ENCODE data around the gene TRIP13.

The TRIP13 gene

DNA sequence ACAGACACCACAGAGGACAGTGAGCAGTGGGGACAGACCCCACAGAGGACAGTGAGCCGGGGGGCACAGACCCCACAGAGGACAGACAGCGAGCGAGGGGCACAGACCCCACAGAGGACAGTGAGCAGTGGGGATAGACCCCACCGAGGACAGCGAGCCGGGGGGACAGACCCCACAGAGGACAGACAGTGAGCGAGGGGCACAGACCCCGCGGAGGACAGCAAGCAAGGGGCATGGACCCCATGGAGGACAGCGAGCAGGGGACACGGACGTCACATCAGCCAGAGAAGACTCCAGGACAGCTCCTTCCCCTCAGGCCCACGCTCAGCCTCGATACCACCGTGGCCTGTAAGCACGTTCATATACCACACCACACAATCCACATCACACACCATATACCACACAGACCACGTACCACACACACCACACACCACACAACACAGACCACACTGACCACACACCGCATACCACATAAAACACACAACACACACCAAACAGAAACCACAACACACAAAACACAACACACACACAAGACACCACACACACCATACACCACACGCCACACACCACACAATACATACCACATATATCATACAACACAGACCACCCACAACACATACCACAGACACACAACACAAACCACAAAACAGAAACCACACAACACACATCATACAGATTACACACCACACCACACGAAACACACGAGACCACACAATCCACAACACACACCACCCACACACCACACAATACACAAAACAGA lies 36.7 kb upstream of the TRIP13 start:
- TF ChIP-seq, protein P1, sequence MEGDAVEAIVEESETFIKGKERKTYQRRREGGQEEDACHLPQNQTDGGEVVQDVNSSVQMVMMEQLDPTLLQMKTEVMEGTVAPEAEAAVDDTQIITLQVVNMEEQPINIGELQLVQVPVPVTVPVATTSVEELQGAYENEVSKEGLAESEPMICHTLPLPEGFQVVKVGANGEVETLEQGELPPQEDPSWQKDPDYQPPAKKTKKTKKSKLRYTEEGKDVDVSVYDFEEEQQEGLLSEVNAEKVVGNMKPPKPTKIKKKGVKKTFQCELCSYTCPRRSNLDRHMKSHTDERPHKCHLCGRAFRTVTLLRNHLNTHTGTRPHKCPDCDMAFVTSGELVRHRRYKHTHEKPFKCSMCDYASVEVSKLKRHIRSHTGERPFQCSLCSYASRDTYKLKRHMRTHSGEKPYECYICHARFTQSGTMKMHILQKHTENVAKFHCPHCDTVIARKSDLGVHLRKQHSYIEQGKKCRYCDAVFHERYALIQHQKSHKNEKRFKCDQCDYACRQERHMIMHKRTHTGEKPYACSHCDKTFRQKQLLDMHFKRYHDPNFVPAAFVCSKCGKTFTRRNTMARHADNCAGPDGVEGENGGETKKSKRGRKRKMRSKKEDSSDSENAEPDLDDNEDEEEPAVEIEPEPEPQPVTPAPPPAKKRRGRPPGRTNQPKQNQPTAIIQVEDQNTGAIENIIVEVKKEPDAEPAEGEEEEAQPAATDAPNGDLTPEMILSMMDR (IDR thresholded peaks at IDR 0.05; ENCODE audit: insufficient read depth, low read length, poor library complexity, severe bottlenecking), result no peak

DNA sequence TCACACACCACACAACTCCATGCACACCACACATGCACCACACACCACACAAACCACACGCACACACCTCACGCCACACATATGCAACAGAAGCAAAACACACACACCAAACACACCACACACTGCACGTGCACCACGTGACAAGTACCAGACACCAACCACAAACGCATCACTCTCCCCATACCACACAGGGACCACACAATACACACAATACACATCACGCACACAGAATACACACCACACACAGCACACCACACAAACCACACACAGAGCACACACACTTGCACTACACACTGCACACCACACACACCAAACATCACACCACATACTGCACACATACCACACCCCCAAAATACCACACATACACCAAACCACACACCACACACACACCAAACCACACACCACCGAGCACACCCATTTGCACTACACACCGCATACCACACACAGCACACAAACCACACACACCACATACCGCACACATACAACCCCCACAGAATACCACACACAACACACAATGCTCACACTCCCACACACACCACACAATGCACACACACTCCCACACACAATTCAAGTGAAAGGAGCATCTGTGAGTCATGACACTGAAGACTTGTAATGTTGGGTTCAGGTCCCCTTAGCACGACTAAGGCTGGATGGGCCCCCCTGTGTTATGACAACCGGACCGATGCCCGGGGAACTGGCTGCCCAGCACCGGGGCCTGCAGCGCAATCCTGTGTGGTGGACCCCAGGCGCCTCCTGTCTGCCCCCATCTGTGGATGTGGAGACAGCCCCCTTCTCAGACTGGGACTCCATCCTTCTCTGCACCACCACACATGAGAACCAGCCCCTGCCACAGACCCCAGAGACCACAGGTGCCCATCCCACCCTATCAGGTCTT lies 35.9 kb upstream of the TRIP13 start:
- TF ChIP-seq, protein P1 (IDR thresholded peaks at IDR 0.05; ENCODE audit: insufficient read depth, low read length, poor library complexity, severe bottlenecking), result no peak
- H3K27me3 ChIP-seq (replicated peaks; ENCODE audit: control insufficient read depth, insufficient read depth, low read length), result no peaks in the 10 kb centered on the region
- no peak overlapping the region for H3K4me3 ChIP-seq (replicated peaks; ENCODE audit: low read depth, low read length)
- no peak for DNase-seq (ENCODE audit: extremely low read depth, insufficient read length)
- H3K36me3 ChIP-seq (ENCODE audit: control insufficient read depth, insufficient read depth, low read length), result peaks cover 3% of the 10 kb centered on the region

More for the DNA sequence above, 36.7 kb upstream of the TRIP13 start:
- no peak for DNase-seq (ENCODE audit: extremely low read depth, insufficient read length)
- no peak overlapping the region for H3K4me3 ChIP-seq (replicated peaks; ENCODE audit: low read depth, low read length)
- H3K36me3 ChIP-seq (ENCODE audit: control insufficient read depth, insufficient read depth, low read length), result peaks cover 1% of the 10 kb centered on the region; the same call in 1 of the 2 replicates
- H3K27me3 ChIP-seq (replicated peaks; ENCODE audit: control insufficient read depth, insufficient read depth, low read length), result no peaks in the 10 kb centered on the region

DNA sequence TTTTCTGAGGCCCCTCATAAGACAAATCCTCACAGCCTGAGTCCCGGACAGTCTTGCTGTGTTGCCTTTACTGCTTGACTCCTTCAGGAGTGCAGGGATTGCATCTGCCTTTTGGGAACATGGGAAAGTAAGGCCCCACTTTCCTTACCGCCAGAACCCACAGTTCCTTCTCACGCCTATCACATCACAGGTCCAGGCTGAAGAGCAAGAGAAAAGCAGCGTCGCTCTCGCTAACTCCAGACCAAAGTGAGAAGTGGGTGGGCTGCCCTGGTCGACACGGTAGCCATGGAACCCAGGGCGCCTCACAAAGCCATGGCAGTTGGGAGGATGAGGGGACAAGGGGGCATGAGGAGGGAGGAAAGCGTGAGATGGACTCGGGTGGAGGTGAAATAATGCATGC lies 34.0 kb upstream of the TRIP13 start:
- TF ChIP-seq, protein P1 (IDR thresholded peaks at IDR 0.05; ENCODE audit: insufficient read depth, low read length, poor library complexity, severe bottlenecking), result no peak
- Histone ChIP-seq H3K36me3 (ENCODE audit: control insufficient read depth, insufficient read depth, low read length) (peaks cover 12% of the 10 kb centered on the region), H3K27me3 (replicated peaks; ENCODE audit: control insufficient read depth, insufficient read depth, low read length) (no peaks in the 10 kb centered on the region), H3K4me3 (replicated peaks; ENCODE audit: low read depth, low read length) (no peak overlapping the region)
- DNase-seq (ENCODE audit: extremely low read depth, insufficient read length), result no peak

DNA sequence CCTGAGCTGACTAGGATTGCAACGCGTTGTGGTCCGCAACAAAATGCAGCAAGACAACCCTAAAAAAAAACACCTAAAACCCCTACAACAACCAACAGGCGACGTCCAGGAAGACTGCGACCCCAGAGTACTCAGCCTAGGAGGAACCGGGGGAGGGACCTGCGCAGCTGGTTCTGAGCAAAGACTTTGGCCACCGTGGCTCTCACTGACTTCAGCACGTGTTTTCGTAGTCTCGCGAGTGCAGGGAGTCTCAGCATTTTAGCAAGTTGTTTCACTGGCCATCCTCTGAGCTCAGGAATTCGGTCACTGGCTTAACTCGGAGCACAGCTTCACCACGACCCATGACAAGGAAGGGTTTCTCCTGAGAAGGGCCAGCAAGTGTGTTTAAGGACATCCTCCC lies 33.3 kb upstream of the TRIP13 start:
- TF ChIP-seq, protein P1 (IDR thresholded peaks at IDR 0.05; ENCODE audit: insufficient read depth, low read length, poor library complexity, severe bottlenecking), result no peak
- no peak for DNase-seq (ENCODE audit: extremely low read depth, insufficient read length)
- Histone ChIP-seq H3K27me3 (replicated peaks; ENCODE audit: control insufficient read depth, insufficient read depth, low read length) (no peaks in the 10 kb centered on the region), H3K4me3 (replicated peaks; ENCODE audit: low read depth, low read length) (no peak overlapping the region), H3K36me3 (ENCODE audit: control insufficient read depth, insufficient read depth, low read length) (peaks cover 13% of the 10 kb centered on the region)

DNA sequence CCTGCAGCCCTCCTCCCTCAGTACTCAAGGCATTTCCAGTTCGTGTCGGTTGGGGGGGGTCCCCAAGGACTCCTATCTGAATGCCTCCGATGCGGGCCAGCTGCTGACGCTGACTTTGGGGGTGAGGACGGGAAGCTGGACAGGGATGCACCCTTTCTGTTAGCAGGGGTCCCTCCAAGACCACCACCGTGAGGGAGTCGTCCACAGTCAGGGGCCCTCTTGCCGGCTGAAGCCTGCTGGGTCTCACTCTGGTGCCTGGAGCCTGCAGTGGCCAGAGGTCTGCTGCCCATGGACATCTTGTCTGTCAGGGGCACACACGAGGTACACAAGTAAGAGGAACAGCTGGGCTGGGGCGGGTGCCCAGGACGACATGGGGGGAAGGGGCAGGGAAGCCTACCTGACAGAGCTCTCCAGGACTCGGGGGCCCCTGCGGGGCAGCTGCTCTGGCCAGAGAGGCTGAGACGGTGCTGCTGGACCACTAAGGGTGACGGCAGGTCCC lies 32.8 kb upstream of the TRIP13 start:
- TF ChIP-seq, protein P1 (IDR thresholded peaks at IDR 0.05; ENCODE audit: insufficient read depth, low read length, poor library complexity, severe bottlenecking), result no peak
- DNase-seq (ENCODE audit: extremely low read depth, insufficient read length), result no peak
- Histone ChIP-seq H3K4me3 (replicated peaks; ENCODE audit: low read depth, low read length) (no peak overlapping the region), H3K27me3 (replicated peaks; ENCODE audit: control insufficient read depth, insufficient read depth, low read length) (no peaks in the 10 kb centered on the region), H3K36me3 (ENCODE audit: control insufficient read depth, insufficient read depth, low read length) (peaks cover 18% of the 10 kb centered on the region)

All from GM06990 (cell line).